GM11168 (cell line): ENCODE data around the gene HORMAD2.

ENCODE experiments used
- in situ Hi-C: fragments of 300-500 bp; cut with MboI; formaldehyde crosslinking; loops from one replicate; pipeline ENCODE4 v1.12.0; 2022; ENCODE audit warnings: low sequenced_read_pairs; ENCODE audit not compliant: unreplicated experiment

HORMAD2 gene

DNA sequence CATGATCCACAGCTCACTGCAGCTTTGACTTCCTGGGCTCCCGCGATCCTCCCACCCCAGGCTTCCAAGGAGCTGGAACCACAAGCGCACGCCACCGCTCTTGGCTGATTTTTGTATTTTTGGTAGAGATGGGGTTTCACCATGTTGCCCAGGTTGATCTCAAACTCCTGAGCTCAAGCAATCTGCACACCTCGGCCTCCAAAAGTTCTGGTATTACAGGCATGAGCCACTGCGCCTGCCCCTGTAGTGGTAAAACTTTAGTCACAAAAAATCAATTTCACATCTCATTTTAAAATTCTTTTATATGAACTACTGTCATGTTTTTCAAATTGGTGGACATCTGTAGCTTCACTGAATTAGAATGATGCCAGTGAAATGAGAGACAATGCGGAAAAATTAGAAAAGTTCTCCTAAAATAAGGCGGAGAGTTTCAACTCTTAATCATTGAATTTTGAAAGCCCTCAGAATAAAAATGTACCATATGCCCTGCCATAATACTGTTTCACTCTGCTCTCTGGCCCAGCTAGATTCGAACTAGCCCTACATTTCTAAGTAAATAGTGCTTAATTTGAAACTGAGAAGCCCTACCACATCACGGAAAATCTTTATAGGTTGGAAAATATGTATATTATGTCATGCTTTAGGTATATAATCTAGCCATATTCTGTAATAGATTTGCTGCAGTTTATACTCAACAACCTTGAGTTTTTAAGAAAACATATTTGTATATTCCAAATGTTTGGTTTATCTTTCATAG lies 78.7 kb downstream of the HORMAD2 start:
- in situ Hi-C loops = no loop called here

- in situ Hi-C loops = no loop called here
These were observed 79.5 kb downstream of the HORMAD2 start for GRCh38 chr22:30159561-30160353.

DNA sequence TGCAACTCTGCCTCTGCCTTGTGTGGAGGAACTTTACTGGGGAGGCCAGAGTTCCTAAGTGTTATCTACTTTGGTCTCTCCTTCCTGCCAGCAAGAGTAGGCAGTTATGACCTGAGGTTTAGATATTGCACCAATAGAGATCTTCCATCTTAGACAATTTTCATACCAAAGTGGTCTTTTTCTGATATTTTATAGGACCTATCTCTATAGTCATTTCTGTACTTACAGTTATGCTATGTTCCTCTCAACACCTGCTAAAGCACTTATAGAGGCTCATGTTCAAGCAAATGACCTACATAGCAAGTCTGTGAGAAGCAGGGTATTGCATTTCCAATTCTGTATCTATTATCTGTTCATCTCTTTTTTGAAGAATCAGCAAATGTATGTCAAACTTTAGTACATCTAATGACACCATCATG lies 80.8 kb downstream of the HORMAD2 start:
- in situ Hi-C loops = no loop called here

- in situ Hi-C loops = no loop called here
These were observed 87.0 kb downstream of the HORMAD2 start for GRCh38 chr22:30167296-30167695.

DNA sequence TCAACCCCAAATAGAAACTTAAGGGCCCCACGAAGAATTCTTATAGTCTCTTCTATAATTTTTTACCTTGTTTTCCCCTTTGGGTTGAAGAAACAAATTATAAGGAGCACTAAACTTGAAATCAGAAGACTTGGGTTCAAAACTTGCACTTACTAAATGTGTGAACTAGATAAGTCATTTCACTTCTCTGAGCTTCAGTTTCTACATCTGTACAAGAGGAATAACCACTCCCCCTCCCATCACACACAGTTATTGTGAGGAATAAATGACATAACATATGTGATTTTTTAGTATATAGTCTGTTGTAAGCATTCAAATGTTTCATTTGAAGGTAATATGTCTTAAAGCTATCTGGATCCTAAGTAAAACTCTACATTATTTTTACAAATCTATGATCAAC lies 87.5 kb downstream of the HORMAD2 start:
- in situ Hi-C loops = no loop called here

DNA sequence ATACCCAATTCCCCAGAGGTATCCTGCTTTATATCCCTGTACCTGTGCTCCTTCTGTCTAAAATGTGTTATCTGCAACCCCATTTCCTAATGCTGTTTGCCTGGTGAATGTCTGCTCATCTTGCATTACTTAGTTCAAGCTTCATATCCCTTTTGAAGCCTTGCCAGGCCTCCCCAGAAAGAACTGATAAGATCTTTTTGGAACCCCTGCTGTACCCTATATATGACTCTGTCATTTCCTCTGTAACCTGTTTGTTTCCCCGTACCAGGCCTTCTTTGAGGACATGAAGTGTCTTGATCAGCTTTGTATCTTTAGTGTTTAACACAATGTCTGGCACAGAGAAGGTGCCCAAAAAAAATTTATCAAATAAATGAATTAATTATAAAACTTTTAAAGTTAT lies 88.7 kb downstream of the HORMAD2 start:
- in situ Hi-C loops = no loop called here

DNA sequence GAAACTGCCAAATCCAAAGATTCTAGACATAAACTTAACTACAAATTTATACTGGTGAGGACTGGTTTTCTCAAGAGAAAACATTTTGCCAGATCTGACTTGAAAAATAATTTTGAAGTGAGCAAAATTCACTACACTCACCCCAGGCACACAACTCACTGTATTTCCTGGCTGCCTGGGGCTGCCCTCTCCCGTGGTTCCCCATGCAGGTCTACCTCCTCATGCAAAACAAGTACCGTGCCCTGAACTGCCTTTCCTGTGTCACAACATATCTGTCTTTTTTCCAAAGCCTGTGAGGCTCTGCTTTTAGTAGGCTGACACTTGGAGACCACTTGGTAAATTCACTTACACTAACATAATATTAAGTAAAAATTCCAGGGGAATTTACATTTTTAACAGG lies 89.9 kb downstream of the HORMAD2 start:
- in situ Hi-C loops = no loop called here

DNA sequence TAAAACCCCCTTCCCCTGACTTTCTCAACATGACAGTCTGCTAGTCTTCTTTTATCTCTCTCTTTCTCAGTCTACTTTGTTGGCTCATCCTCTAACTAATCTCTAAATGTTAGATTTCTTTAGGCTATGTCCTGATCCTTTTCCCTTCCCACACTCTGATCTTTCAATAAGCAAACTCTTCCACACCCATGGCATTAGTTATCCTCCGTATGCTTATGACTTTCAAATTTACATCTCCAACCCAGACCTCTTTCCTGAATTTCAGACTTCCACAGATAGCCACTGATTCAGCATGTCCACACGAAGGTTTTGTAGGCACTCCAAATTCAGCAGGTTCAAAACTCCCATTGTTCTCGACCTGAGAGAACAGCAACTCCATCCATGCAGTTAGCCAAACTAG lies 90.7 kb downstream of the HORMAD2 start:
- in situ Hi-C loops = no loop called here

DNA sequence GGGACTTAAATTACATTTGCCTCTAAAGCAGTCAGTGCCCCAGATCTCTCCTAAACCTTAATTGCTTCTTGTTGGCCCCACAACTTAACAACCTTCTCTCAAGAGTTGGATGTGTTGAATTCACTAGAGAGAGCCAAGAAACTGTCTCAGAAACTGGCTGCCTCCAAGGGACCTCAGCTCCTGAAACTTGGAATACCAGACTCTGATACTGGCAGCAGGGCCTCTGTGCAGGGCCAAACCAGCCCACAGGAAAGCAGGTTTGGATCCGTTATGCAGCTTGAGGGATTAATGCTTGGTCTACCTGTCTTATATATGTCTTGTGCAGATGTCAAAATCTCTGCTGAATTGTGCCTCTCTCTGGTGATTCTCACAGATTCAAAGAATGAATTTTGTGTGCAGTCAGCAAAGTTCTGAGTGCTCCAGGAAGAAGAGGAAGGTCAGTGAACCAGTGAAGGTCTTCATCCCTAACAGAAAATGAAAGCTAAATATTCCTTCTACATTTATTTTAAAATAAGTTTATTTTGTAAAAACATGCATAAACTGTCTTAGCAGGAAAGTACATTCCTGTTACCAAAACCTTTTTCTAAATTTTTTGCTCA lies 95.5 kb downstream of the HORMAD2 start:
- in situ Hi-C loops = no loop called here

GRCh38 chr22:30176431-30176830 lies 96.2 kb downstream of the HORMAD2 start:
- in situ Hi-C loops = no loop called here

GRCh38 chr22:30178181-30179126 lies 98.2 kb downstream of the HORMAD2 start:
- in situ Hi-C loops = no loop called here

DNA sequence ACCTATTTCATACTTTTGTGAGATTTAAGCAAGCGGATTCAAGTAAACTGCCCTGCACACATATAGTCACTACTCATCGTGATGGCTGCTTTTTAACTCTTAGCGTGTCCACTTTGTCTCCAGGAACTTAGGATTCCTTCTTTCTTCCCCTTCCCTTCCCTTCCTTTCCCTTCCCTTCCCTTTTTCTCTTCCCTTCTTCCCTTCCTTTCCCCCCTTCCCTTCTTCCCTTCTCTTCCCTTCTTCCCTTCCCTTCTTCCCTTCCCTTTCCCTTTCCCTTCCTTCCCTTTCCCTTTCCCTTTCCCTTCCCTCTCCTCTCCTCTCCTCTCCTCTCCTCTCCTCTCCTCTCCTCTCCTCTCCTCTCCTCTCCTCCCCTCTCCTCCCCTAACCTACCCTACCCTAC lies 100.4 kb downstream of the HORMAD2 start:
- in situ Hi-C loops = no loop called here

- in situ Hi-C loops = no loop called here
These were observed 101.4 kb downstream of the HORMAD2 start for GRCh38 chr22:30181459-30182349.

DNA sequence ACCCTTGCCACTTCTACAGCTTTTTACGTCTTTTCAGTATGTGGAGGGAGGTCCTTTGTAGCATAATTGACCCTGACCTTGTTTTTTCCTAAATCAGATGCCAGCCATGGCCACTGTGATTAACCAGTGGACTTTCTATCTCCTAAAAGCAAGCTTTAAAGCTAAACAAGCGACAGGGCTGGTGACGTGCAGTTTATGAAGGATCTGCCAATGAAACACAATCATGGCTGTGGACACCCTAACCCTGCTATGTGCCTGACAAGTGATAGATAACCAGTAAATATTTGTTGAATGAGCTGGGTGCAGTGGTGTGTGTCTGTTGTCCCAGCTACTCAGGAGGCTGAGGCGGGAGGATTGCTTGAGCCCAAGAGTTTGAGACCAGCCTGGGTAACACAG lies 102.1 kb downstream of the HORMAD2 start:
- in situ Hi-C loops = no loop called here

- in situ Hi-C loops = no loop called here
These were observed 102.6 kb downstream of the HORMAD2 start for GRCh38 chr22:30182815-30183214.

DNA sequence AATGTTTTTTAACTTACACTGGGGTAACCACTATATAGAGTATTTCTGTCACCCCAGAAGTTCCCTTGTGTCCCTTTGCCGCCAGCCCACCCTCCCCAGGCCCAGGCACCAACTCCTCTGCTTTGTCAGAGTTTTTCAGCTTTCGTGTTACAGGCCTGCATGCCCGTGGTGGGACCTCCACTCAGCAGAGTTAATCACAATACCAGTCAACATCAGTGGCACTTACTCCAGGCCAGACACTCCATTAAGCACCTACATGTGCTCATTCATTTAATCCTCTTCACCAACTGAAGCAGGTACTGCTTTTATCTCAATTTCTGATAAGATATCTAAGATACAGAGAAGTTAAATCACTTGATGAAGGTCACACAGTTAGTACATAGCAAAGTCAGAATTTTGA lies 103.0 kb downstream of the HORMAD2 start:
- in situ Hi-C loops = no loop called here

DNA sequence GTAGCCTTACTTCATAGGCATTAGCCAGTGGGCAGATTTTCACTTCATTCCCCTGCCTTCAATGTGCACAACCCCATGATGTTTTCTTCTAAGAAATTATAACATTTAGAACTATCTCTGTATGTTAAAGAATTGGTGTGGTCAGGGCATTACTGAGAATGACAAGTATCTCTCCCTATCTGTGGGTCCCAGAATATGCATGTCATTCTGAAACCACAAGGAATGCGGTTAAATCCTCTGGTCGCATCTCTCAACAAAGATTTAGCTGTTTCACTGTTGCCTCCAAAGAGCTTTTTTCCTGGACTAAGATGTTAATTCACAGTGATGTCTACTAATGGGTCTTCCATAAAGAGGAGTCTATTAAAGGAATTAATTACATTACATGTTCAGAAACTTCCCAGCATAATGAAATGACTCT lies 103.6 kb downstream of the HORMAD2 start:
- in situ Hi-C loops = no loop called here

GRCh38 chr22:30185129-30185528 lies 104.9 kb downstream of the HORMAD2 start:
- in situ Hi-C loops = no loop called here

DNA sequence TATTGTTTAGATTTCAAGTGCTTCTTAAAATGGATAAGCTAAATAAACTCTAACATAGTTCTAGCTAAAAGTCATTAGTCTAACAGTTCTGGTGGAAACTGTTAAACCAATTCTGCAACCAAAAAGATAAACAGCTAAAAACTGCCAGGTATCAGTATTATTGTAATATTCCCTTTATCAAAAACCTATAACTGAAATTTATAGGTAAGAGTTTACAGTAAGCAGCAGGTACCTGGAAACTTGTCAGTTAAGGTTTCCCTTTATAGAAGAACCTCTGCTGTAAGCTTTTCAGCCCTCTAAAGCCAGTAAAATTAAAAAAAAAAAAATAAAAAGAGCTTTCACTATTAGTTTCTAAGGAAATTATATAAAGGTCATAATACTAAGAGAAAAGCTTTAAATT lies 105.3 kb downstream of the HORMAD2 start:
- in situ Hi-C loops = no loop called here
